Keratinocyte (primary cell): ENCODE measurements around the gene ITGB4. TPM values are rescaled to one million over a fixed set of nuclear protein-coding genes. Genes with fewer than 3 reads are reported as not detected.

Experiments
- DNase-seq: peaks from one replicate; pipeline ENCODE4 v3.0.0-alpha.2; 2011; ENCODE audit warnings: low read depth, missing footprints, low spot score
- FAIRE-seq: peaks from 2 replicates; lab custom pipeline; 2011; peaks lifted over from hg19 to GRCh38; lab: Jason Lieb, UNC
- H2AFZ ChIP-seq: 2 replicates; pipeline ENCODE4 v1.6.0; 2012; ENCODE audit warnings: low read length, control low read depth, inconsistent platforms; ENCODE audit not compliant: control insufficient read depth
- H3K27ac ChIP-seq: 2 replicates; pipeline ENCODE4 v1.5.1; 2011; ENCODE audit warnings: low read length; ENCODE audit not compliant: control insufficient read depth, insufficient read depth
- H3K27me3 ChIP-seq: 3 replicates; pipeline ENCODE4 v1.6.0; 2011; ENCODE audit warnings: low read length; ENCODE audit not compliant: control insufficient read depth, insufficient read depth; ENCODE audit errors: extremely low read depth
- H3K36me3 ChIP-seq, 2 experiments: 2 replicates in 1 of 2; 3 replicates in 1 of 2; pipeline ENCODE4 v1.5.1; 2011; ENCODE audit warnings: low read length in 2 of 2, mild to moderate bottlenecking in 1 of 2; ENCODE audit not compliant: control insufficient read depth in 2 of 2, insufficient read depth in 2 of 2; ENCODE audit errors: extremely low read depth in 1 of 2
- H3K4me1 ChIP-seq: 3 replicates; pipeline ENCODE4 v1.5.1; 2011; ENCODE audit warnings: low read length; ENCODE audit not compliant: control insufficient read depth, insufficient read depth; ENCODE audit errors: extremely low read depth
- H3K4me2 ChIP-seq: 3 replicates; pipeline ENCODE4 v1.6.0; 2011; ENCODE audit warnings: low read depth, low read length; ENCODE audit not compliant: control insufficient read depth, insufficient read depth; ENCODE audit errors: extremely low read depth
- H3K4me3 ChIP-seq, 3 experiments: fragments of 200-600 bp in 1 of 3; sonication (generic) in 1 of 3; 2 replicates in 2 of 3; 3 replicates in 1 of 3; pipeline ENCODE4 v1.5.1; 2011 to 2016; ENCODE audit warnings: low read length in 3 of 3, mild to moderate bottlenecking in 3 of 3, control low read depth in 2 of 3, inconsistent platforms in 1 of 3, low read depth in 1 of 3, mixed read lengths in 1 of 3, mixed run types in 1 of 3, moderate library complexity in 1 of 3; ENCODE audit not compliant: control insufficient read depth in 2 of 3, insufficient read depth in 2 of 3; ENCODE audit errors: extremely low read depth in 1 of 3
- H3K79me2 ChIP-seq: 2 replicates; pipeline ENCODE4 v1.6.0; 2012; ENCODE audit warnings: low read length; ENCODE audit not compliant: control insufficient read depth, insufficient read depth
- H3K9ac ChIP-seq: 3 replicates; pipeline ENCODE4 v1.6.0; 2011; ENCODE audit warnings: low read length; ENCODE audit not compliant: control insufficient read depth, insufficient read depth; ENCODE audit errors: extremely low read depth
- H3K9me1 ChIP-seq: 3 replicates; pipeline ENCODE4 v1.6.0; 2011; ENCODE audit warnings: low read length; ENCODE audit not compliant: control insufficient read depth, insufficient read depth; ENCODE audit errors: extremely low read depth
- H3K9me3 ChIP-seq: 2 replicates; pipeline ENCODE4 v1.5.1; 2012; ENCODE audit warnings: low read depth, low read length; ENCODE audit not compliant: control insufficient read depth
- H4K20me1 ChIP-seq: 3 replicates; pipeline ENCODE4 v1.6.0; 2011; ENCODE audit warnings: low read length; ENCODE audit not compliant: control insufficient read depth, insufficient read depth; ENCODE audit errors: extremely low read depth
- CTCF ChIP-seq, 3 experiments: IDR thresholded peaks in 1 of 3; conservative IDR thresholded peaks in 1 of 3; optimal IDR thresholded peaks in 1 of 3; 2 replicates in 2 of 3; 3 replicates in 1 of 3; pipeline versions ENCODE3 to v1.5.1; 2011; ENCODE audit warnings: low read length in 3 of 3, mild to moderate bottlenecking in 3 of 3, moderate library complexity in 2 of 3, control low read depth in 1 of 3, inconsistent platforms in 1 of 3; ENCODE audit not compliant: insufficient read depth in 2 of 3; ENCODE audit errors: extremely low read depth in 1 of 3
- EZH2 ChIP-seq: IDR thresholded peaks from one replicate; pipeline ENCODE4 v1.6.1; 2012; ENCODE audit warnings: inconsistent platforms, mild to moderate bottlenecking, low read length, moderate library complexity
- dilution Hi-C: fragments of 300-500 bp; cut with MboI; formaldehyde crosslinking; loops from one replicate; pipeline ENCODE4 v1.7.0; 2020; ENCODE audit warnings: low sequenced_read_pairs; ENCODE audit not compliant: extremely low pct_ligation_motif_present
- polyA plus RNA-seq, 5 experiments: library from polyadenylated mRNA; depleted of rRNA in 3 of 5; stranded (reverse) in 3 of 5; stranded (forward) in 1 of 5; unstranded in 1 of 5; fragments of >200 nt; gene quantifications; 1 replicate in 1 of 5; 2 replicates in 3 of 5; 3 replicates in 1 of 5; pipeline versions ENCODE4 v1.2.1 to v1.2.3, GENCODE V29; 2011 to 2012; ENCODE audit warnings: missing spikeins in 2 of 5, low read depth in 1 of 5, low replicate concordance in 1 of 5

ITGB4 gene
- polyA plus RNA-seq, 1 donor (not counting 4 experiments of a cell fraction or from before 2014, with no cell fraction given) = 761 TPM

GRCh38 chr17:75697651-75698291 is 23.5 kb upstream of the ITGB4 start:
- no peak for TF ChIP-seq EZH2
- no peak for TF ChIP-seq CTCF (optimal IDR thresholded peaks at IDR 0.05 in 1 of 3, IDR thresholded peaks at IDR 0.05 in 1 of 3, conservative IDR thresholded peaks at IDR 0.05 in 1 of 3; ENCODE audit: extremely low read depth in 1 of 3, insufficient read depth in 2 of 3, low read length in 3 of 3)
- no peaks in the 10 kb centered on the region for H3K9me3 ChIP-seq
- no peaks in the 10 kb centered on the region for H3K27me3 ChIP-seq
- peak overlapping the region; percentile 70 for H3K9ac ChIP-seq
- peaks cover 16% of the 10 kb centered on the region for H3K79me2 ChIP-seq
- no peak overlapping the region for H3K4me3 ChIP-seq
- FAIRE-seq (peak; percentile 36), DNase-seq (no peak)
- no peak overlapping the region for H2AFZ ChIP-seq
- dilution Hi-C loops = no loop called here
- peak overlapping the region; percentile 86 for H3K27ac ChIP-seq
- H3K36me3 ChIP-seq = peaks cover 16 to 43% of the 10 kb centered on the region in 2 experiments
- peaks cover 88% of the 10 kb centered on the region for H3K4me1 ChIP-seq
- H4K20me1 ChIP-seq = no peaks in the 10 kb centered on the region
- no peaks in the 10 kb centered on the region for H3K9me1 ChIP-seq
- H3K4me2 ChIP-seq = peak overlapping the region; percentile 7

GRCh38 chr17:75698659-75699058 is 22.6 kb upstream of the ITGB4 start:
- H2AFZ ChIP-seq = no peak overlapping the region
- H3K9ac ChIP-seq = no peak overlapping the region
- H3K27ac ChIP-seq = peak overlapping the region; percentile 86
- no peaks in the 10 kb centered on the region for H3K9me1 ChIP-seq
- no peaks in the 10 kb centered on the region for H4K20me1 ChIP-seq
- no peak for TF ChIP-seq CTCF (optimal IDR thresholded peaks at IDR 0.05 in 1 of 3, IDR thresholded peaks at IDR 0.05 in 1 of 3, conservative IDR thresholded peaks at IDR 0.05 in 1 of 3; ENCODE audit: extremely low read depth in 1 of 3, insufficient read depth in 2 of 3, low read length in 3 of 3)
- no peak for TF ChIP-seq EZH2
- no peaks in the 10 kb centered on the region for H3K9me3 ChIP-seq
- H3K36me3 ChIP-seq = peaks cover 22 to 52% of the 10 kb centered on the region in 2 experiments
- dilution Hi-C loops = no loop called here
- DNase-seq = no peak
- H3K4me2 ChIP-seq = no peak overlapping the region
- FAIRE-seq = no peak
- H3K79me2 ChIP-seq = peaks cover 12% of the 10 kb centered on the region
- H3K4me3 ChIP-seq = no peak overlapping the region
- peaks cover 83% of the 10 kb centered on the region for H3K4me1 ChIP-seq
- no peaks in the 10 kb centered on the region for H3K27me3 ChIP-seq
